Raji (cell line): ENCODE data around the gene FCHSD2.
A peak's percentile ranks its signal among the peaks of the same experiment; 100 is the strongest.

Source experiments
- POLR2A ChIP-seq: IDR thresholded peaks from 2 replicates; pipeline ENCODE4 v1.6.1; 2011; ENCODE audit warnings: low read depth, low read length, control low read depth; ENCODE audit not compliant: insufficient read depth

Gene FCHSD2

DNA sequence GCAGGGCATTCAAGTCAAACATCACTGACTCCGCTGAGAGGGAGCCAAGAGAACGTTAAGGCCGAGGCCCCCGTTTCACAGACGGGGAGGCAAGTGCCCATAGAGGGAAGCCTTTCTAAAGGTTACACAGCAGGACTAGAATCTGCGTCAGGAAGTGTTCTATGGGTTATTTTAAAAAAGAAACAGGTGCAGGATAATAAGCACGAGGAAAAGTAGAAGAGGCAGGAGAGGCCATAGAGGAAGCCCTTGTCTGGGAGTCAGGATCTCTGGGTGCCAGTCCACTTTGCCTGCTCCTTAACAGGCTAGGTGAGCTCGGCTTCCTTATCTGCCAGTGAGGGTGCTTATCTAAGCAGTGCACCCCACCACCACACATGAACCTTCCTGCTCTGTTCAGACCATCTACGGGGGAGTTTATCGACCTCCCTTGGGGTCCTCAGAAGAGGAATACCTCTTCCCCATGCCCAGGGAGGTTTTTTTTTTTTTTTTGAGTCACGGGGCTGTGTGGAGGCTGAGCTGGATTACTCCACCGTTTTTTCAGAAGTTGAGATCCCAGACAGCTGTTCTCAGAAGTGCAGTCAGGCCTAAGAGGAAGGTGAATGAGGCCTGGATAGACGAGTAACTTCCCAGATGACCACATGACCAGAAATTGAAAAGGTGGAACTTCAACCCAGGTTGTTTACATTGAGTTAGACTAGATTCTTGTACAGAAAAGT lies 1.2 kb upstream of the FCHSD2 start:
- TF ChIP-seq POLR2A: no peak; the same call in 1 of the 2 replicates

- peak; percentile 79 for TF ChIP-seq POLR2A
Observed at GRCh38 chr11:73141309-73142127, 600 bp downstream of the FCHSD2 start.

- TF ChIP-seq POLR2A: no peak
Observed at GRCh38 chr11:73141031-73141308, 1.1 kb downstream of the FCHSD2 start.

- TF ChIP-seq POLR2A: no peak
Observed at GRCh38 chr11:73140213-73141030, 1.7 kb downstream of the FCHSD2 start.

DNA sequence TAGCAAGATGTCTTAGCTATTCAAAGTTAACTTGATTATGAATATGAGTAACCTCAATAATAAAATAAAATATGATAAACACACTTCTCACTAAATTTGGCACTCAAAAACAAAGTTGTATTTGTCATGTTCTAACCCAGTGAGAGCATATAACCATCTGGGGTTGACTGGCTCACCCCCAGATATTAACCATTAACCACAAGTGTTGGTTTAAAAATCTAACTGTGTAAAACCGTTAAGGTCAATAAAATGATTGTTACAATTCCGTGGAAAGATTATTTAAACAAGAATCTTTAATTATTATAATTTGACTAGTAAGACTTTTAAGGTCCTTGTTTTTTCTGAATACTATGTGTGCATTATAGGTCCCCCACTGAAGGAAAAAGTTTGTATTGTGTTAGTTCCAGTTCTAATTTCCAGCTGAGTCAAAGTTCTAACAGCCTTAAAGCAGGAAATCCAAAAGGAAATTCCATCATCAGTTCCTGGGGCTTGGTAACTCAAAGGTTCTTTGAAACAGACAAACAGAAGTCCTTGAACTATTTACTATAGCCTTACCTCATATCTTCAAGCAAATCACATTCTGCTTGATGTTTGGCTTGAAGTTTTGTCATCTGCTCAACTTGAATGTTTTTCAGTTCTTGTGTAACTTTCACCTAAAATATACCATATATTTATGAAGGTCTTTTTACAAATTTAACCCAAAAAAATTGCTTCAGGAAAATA lies 2.5 kb downstream of the FCHSD2 start:
- TF ChIP-seq POLR2A: no peak

- TF ChIP-seq POLR2A: no peak
Observed at GRCh38 chr11:73137944-73138274, 4.2 kb downstream of the FCHSD2 start.

GRCh38 chr11:73137262-73137943 lies 4.7 kb downstream of the FCHSD2 start:
- TF ChIP-seq POLR2A: no peak

GRCh38 chr11:73135346-73136284 lies 6.5 kb downstream of the FCHSD2 start:
- TF ChIP-seq POLR2A: no peak

- no peak for TF ChIP-seq POLR2A
Observed at GRCh38 chr11:73130181-73130580, 11.9 kb downstream of the FCHSD2 start.

GRCh38 chr11:73129198-73129597 lies 12.9 kb downstream of the FCHSD2 start:
- TF ChIP-seq POLR2A: no peak

DNA sequence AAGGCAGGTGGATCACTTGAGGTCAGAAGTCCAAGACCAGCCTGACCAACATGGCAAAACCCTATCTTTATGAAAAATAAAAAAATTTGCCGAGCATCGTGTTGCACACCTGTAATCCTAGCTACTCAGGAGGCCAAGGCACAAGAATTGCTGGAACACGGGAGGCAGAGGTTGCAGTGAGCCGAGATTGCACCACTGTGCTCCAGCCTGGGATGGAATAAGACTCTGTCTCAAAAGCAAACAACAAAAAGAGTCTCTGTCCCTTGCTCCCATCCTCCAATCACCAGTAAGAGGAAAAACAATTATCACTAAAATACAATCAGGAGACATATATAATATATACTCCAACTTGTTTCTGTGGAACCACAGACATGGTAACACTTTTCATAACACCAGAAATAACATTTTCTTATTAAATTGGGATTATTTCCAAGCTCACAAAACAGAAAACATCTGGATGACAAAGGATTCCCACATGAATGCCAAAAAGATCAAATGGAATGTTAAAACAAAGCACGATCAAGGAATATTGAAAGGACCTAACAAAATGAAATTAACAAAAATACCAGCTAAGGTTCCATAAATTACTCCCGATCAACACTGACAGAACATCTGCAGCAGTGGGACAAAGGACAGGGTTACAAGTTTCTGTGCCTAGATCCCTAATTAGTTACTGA lies 15.2 kb downstream of the FCHSD2 start:
- no peak for TF ChIP-seq POLR2A

GRCh38 chr11:73124800-73125199 lies 17.3 kb downstream of the FCHSD2 start:
- TF ChIP-seq POLR2A: no peak

GRCh38 chr11:73121692-73122091 lies 20.4 kb downstream of the FCHSD2 start:
- no peak for TF ChIP-seq POLR2A
